HepG2 (cell line): ENCODE results near the gene GCM1. TPM values are rescaled to one million over a fixed set of nuclear protein-coding genes. Genes with fewer than 3 reads are reported as not detected.

Experiments used
- ATAC-seq: fragments of 200-7000 bp; cut with Tn5 transposase; 3 replicates; pipeline ENCODE4 v1.9.1; 2020; ENCODE audit warnings: mild to moderate bottlenecking, moderate library complexity
- BruUV-seq: library from RNA; stranded (reverse); fragments of 400-500 nt; replicated peaks from 2 replicates; lab custom pipeline; 2021; lab: Mats Ljungman, UMichigan
- CTCF ChIA-PET: fragments of 300-600 bp; formaldehyde crosslinking; extraction: SDS; loops from one replicate; lab custom pipeline; 2021; ENCODE audit warnings: low total read pairs, inconsistent platforms, low intra/inter-chr PET ratio; lab: Yijun Ruan, JAX
- POLR2A ChIA-PET: fragments of 350-600 bp; sonication (Branson Sonifier 250); formaldehyde crosslinking; loops from one replicate; lab custom pipeline; 2020; ENCODE audit warnings: antibody characterized with exemption, inconsistent platforms; lab: Yijun Ruan, JAX
- DNase-seq: peaks from one replicate; pipeline ENCODE4 v3.0.0-alpha.2; 2015; ENCODE audit warnings: low spot score
- FAIRE-seq: peaks from 3 replicates; lab custom pipeline; 2011; peaks lifted over from hg19 to GRCh38; lab: Jason Lieb, UNC
- H2AFZ ChIP-seq: one replicate; pipeline ENCODE4 v1.6.1; 2011; ENCODE audit warnings: low read length, inconsistent platforms
- H3K27ac ChIP-seq: fragments of 300-600 bp; 3 replicates; pipeline ENCODE4 v1.8.0; 2011; ENCODE audit warnings: mixed run types, mild to moderate bottlenecking, mixed read lengths, low read length, inconsistent platforms; ENCODE audit not compliant: insufficient read depth; ENCODE audit errors: extremely low read length
- H3K27me3 ChIP-seq, 2 experiments: fragments of 200-600 bp in 1 of 2; 2 replicates in 1 of 2; 3 replicates in 1 of 2; pipeline versions ENCODE4 v1.6.0 to v1.8.0; 2011; ENCODE audit warnings: low read length in 2 of 2, mild to moderate bottlenecking in 2 of 2, moderate library complexity in 2 of 2, inconsistent platforms in 1 of 2; ENCODE audit not compliant: insufficient read depth in 2 of 2, control insufficient read depth in 1 of 2
- H3K36me3 ChIP-seq, 2 experiments: fragments of 200-600 bp in 1 of 2; replicated peaks in 1 of 2; 2 replicates in 1 of 2; 3 replicates in 1 of 2; pipeline versions ENCODE4 v1.5.1 to v1.8.0; 2011; ENCODE audit warnings: low read length in 2 of 2, inconsistent platforms in 1 of 2; ENCODE audit not compliant: insufficient read depth in 2 of 2, control insufficient read depth in 1 of 2
- H3K4me1 ChIP-seq: 2 replicates; pipeline ENCODE4 v1.5.1; 2012; ENCODE audit warnings: low read length, inconsistent platforms; ENCODE audit not compliant: insufficient read depth
- H3K4me2 ChIP-seq: 2 replicates; pipeline ENCODE4 v1.6.0; 2011; ENCODE audit warnings: low read depth, low read length, inconsistent platforms
- H3K4me3 ChIP-seq, 3 experiments: fragments of 200-600 bp in 1 of 3; sonication (generic), shearing (Covaris generic) in 1 of 3; replicated peaks in 1 of 3; 2 replicates each; pipeline ENCODE4 v1.5.1; 2011 to 2016; ENCODE audit warnings: low read length in 3 of 3, inconsistent platforms in 2 of 3, low read depth in 2 of 3, mild to moderate bottlenecking in 2 of 3, control low read depth in 1 of 3, mixed read lengths in 1 of 3; ENCODE audit not compliant: insufficient read depth in 1 of 3
- H3K79me2 ChIP-seq: one replicate; pipeline ENCODE4 v1.6.1; 2011; ENCODE audit warnings: low read length, inconsistent platforms; ENCODE audit not compliant: insufficient read depth
- H3K9ac ChIP-seq: 2 replicates; pipeline ENCODE4 v1.6.0; 2011; ENCODE audit warnings: mild to moderate bottlenecking, low read depth, low read length, inconsistent platforms; ENCODE audit not compliant: insufficient read depth
- H3K9me3 ChIP-seq: 2 replicates; pipeline ENCODE4 v1.5.1; 2012; ENCODE audit warnings: mild to moderate bottlenecking, low read length
- H4K20me1 ChIP-seq: 2 replicates; pipeline ENCODE4 v1.6.0; 2011; ENCODE audit warnings: inconsistent platforms, mild to moderate bottlenecking, low read length, moderate library complexity; ENCODE audit not compliant: insufficient read depth
- BRF2 ChIP-seq: sonication (generic); formaldehyde crosslinking; IDR thresholded peaks from 2 replicates; pipeline ENCODE4 v1.8.1; 2022; ENCODE audit warnings: mild to moderate bottlenecking, missing genetic modification reagents
- CEBPB ChIP-seq: IDR thresholded peaks from 2 replicates; pipeline ENCODE4 v1.6.1; 2011; ENCODE audit warnings: low read depth, low read length, improper control_type of control experiment, borderline replicate concordance
- CEBPG ChIP-seq: IDR thresholded peaks from 2 replicates; pipeline ENCODE4 v1.6.1; 2016
- KDM1A ChIP-seq: IDR thresholded peaks from 2 replicates; pipeline ENCODE4 v1.6.1; 2016; ENCODE audit warnings: missing compliant biosample characterization
- PLRG1 ChIP-seq: fragments of 450-650 bp; conservative IDR thresholded peaks from 2 replicates; pipeline ENCODE4 v1.6.1; 2016
- RFX3 ChIP-seq: IDR thresholded peaks from 2 replicates; pipeline ENCODE4 v1.6.1; 2016; ENCODE audit warnings: missing biosample characterization, missing genetic modification reagents
- ZBTB42 ChIP-seq: sonication (generic); formaldehyde crosslinking; IDR thresholded peaks from 2 replicates; pipeline ENCODE4 v1.5.0; 2020; ENCODE audit warnings: mild to moderate bottlenecking, missing genetic modification reagents
- ZFP36 ChIP-seq: fragments of 150-350 bp; IDR thresholded peaks from 2 replicates; pipeline ENCODE4 v1.6.1; 2018; ENCODE audit warnings: borderline replicate concordance, low read length, low read depth; ENCODE audit not compliant: partially characterized antibody
- ZMYM3 ChIP-seq: sonication (generic); formaldehyde crosslinking; IDR thresholded peaks from 2 replicates; pipeline ENCODE4 v1.5.1; 2020; ENCODE audit warnings: mild to moderate bottlenecking, missing genetic modification reagents
- ZNF768 ChIP-seq: sonication (generic); formaldehyde crosslinking; IDR thresholded peaks from 2 replicates; pipeline ENCODE4 v1.4.0; 2020; ENCODE audit warnings: missing genetic modification reagents
- WGBS: methylation state at CpG from one replicate; pipeline ENCODE4 v1.1.6; 2017; ENCODE audit warnings: low lambda C conversion rate; 5-methylcytosine and 5-hydroxymethylcytosine counted together
- in situ Hi-C: cut with HindIII; loops from 2 replicates; pipeline ENCODE4 v1.10.0; 2017; ENCODE audit warnings: low pct_unique_long_range_greater_than_20kb; ENCODE audit not compliant: extremely low pct_ligation_motif_present
- intact Hi-C: fragments of 100-400 bp; cut with micrococcal nuclease; formaldehyde crosslinking; loops from one replicate; pipeline ENCODE4 v1.10.0; 2022; ENCODE audit not compliant: unreplicated experiment
- polyA plus RNA-seq, 8 experiments: library from polyadenylated mRNA; depleted of rRNA in 3 of 8; stranded (reverse) in 7 of 8; unstranded in 1 of 8; fragments of >200 nt; fragmentation: Illumina TruSeq in 4 of 8; extraction: Trizol in 4 of 8; gene quantifications; 2 replicates each; pipeline versions ENCODE4 v1.2.1 to v1.2.3, GENCODE V29; 2011 to 2016; ENCODE audit warnings: low read depth in 4 of 8, missing spikeins in 1 of 8, mixed read lengths in 1 of 8; ENCODE audit not compliant: insufficient read depth in 1 of 8
- total RNA-seq, 5 experiments: library from RNA; depleted of rRNA; stranded (reverse); fragments of >200 nt; fragmentation: Illumina TruSeq; extraction: Trizol; gene quantifications; 2 replicates each; pipeline ENCODE4 v1.2.3, GENCODE V29; 2016; ENCODE audit warnings: low read depth in 1 of 5

GCM1 gene
- total and polyA plus RNA-seq, 2 of the 13 experiments (the other 11 are each of a cell fraction or from before 2014, with no cell fraction given) = 0.04 to 0.13 TPM

- no TSS peak for BruUV-seq
- intact Hi-C loops = loop anchor here (1.0 kb wide), 1 partner anchor 55 kb away; no protein-coding TSS in a partner anchor
- Histone ChIP-seq H2AFZ (no peak overlapping the region), H3K4me3 (no peak overlapping the region), H3K9ac (no peak overlapping the region), H3K36me3 (no peaks in the 10 kb centered on the region), H3K27me3 (no peaks in the 10 kb centered on the region), H3K4me1 (peaks cover 4% of the 10 kb centered on the region; the same call in 1 of the 2 replicates), H3K27ac (no peak overlapping the region), H3K79me2 (no peaks in the 10 kb centered on the region), H3K9me3 (no peaks in the 10 kb centered on the region), H3K4me2 (no peak overlapping the region), H4K20me1 (no peaks in the 10 kb centered on the region)
- peak; percentile 33 for DNase-seq
- peak; percentile 52 for ATAC-seq
- 13% methylated on average over 2 of the region's 2 CpGs for WGBS
- POLR2A ChIA-PET = no interaction called here
- TF ChIP-seq CEBPG (CRISPR knock-in tag) = peak; percentile 81
- TF ChIP-seq PLRG1 = no peak
- TF ChIP-seq RFX3 (CRISPR knock-in tag) = no peak
- no peak for TF ChIP-seq BRF2 (CRISPR knock-in tag)
- TF ChIP-seq CEBPB = peak; percentile 79; the same call in 1 of the 2 replicates
- TF ChIP-seq KDM1A (CRISPR knock-in tag) = 0 out of 2 replicates have a peak, but pooled peaks have one; percentile 22
- peak; percentile 96 for TF ChIP-seq ZNF768
- TF ChIP-seq ZFP36 = peak; percentile 30
- no peak for TF ChIP-seq ZBTB42 (CRISPR knock-in tag)
- peak; percentile 62 for TF ChIP-seq ZMYM3 (CRISPR knock-in tag)
- FAIRE-seq = no peak
- in situ Hi-C loops = loop anchor here (25.0 kb wide), 1 partner anchor 553 kb away; no protein-coding TSS in a partner anchor
- CTCF ChIA-PET = no interaction called here
Measured at GRCh38 chr6:53159558-53159957, 10.9 kb upstream of the GCM1 start.
